Measurements from ENCODE around the gene NACC2. TPM values are rescaled to one million over a fixed set of nuclear protein-coding genes. Genes with fewer than 3 reads are reported as not detected.

NACC2 gene
- total and polyA plus RNA-seq, 2 of the 8 experiments (the other 6 are each of a cell fraction or from before 2014, with no cell fraction given): 8.3 to 14.0 TPM

DNA sequence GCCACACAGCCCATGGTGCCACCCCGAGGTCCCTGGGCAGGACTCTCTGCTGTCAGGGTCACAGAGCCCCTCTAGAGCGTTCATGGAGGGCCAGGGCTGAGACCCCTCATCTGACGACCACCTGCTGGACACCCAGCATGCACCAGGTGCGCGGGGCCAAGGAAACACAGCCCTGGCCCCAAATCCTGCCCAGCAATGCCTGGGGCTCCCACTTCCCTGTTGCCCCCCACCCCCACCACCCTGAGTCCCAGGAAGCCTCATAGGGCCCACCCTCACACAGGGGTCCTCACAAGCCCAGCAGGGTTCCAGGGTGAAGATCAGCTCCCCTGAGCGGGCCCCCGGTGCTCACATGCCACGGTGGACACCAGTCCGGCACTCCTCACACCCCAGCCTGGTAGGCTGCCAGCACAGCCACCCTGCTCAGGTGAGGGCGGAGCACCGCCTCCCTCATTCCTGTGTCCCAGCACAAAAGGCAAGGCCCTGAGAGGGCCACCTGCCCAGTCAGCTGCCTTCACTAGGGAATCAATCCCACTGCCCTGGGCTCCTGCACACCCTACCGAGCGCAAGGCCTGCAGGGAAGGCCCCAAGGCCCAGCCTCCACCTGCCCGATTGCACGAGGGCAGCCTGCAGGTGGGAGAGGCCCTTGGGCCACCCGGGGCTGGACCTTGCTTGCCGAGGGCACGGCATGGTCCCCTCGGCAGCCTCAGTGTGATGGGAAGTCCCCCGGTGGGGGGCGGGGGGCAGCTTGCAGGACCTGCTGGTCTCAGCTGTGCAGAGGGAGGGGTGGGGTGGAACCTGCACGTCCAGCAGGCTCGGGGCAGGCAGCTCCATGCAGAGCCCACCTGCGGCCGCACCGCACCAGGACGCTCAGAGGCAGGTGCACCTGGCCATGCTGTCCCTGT, 77.5 kb downstream of the NACC2 start (continued):
- TF ChIP-seq, protein P1, sequence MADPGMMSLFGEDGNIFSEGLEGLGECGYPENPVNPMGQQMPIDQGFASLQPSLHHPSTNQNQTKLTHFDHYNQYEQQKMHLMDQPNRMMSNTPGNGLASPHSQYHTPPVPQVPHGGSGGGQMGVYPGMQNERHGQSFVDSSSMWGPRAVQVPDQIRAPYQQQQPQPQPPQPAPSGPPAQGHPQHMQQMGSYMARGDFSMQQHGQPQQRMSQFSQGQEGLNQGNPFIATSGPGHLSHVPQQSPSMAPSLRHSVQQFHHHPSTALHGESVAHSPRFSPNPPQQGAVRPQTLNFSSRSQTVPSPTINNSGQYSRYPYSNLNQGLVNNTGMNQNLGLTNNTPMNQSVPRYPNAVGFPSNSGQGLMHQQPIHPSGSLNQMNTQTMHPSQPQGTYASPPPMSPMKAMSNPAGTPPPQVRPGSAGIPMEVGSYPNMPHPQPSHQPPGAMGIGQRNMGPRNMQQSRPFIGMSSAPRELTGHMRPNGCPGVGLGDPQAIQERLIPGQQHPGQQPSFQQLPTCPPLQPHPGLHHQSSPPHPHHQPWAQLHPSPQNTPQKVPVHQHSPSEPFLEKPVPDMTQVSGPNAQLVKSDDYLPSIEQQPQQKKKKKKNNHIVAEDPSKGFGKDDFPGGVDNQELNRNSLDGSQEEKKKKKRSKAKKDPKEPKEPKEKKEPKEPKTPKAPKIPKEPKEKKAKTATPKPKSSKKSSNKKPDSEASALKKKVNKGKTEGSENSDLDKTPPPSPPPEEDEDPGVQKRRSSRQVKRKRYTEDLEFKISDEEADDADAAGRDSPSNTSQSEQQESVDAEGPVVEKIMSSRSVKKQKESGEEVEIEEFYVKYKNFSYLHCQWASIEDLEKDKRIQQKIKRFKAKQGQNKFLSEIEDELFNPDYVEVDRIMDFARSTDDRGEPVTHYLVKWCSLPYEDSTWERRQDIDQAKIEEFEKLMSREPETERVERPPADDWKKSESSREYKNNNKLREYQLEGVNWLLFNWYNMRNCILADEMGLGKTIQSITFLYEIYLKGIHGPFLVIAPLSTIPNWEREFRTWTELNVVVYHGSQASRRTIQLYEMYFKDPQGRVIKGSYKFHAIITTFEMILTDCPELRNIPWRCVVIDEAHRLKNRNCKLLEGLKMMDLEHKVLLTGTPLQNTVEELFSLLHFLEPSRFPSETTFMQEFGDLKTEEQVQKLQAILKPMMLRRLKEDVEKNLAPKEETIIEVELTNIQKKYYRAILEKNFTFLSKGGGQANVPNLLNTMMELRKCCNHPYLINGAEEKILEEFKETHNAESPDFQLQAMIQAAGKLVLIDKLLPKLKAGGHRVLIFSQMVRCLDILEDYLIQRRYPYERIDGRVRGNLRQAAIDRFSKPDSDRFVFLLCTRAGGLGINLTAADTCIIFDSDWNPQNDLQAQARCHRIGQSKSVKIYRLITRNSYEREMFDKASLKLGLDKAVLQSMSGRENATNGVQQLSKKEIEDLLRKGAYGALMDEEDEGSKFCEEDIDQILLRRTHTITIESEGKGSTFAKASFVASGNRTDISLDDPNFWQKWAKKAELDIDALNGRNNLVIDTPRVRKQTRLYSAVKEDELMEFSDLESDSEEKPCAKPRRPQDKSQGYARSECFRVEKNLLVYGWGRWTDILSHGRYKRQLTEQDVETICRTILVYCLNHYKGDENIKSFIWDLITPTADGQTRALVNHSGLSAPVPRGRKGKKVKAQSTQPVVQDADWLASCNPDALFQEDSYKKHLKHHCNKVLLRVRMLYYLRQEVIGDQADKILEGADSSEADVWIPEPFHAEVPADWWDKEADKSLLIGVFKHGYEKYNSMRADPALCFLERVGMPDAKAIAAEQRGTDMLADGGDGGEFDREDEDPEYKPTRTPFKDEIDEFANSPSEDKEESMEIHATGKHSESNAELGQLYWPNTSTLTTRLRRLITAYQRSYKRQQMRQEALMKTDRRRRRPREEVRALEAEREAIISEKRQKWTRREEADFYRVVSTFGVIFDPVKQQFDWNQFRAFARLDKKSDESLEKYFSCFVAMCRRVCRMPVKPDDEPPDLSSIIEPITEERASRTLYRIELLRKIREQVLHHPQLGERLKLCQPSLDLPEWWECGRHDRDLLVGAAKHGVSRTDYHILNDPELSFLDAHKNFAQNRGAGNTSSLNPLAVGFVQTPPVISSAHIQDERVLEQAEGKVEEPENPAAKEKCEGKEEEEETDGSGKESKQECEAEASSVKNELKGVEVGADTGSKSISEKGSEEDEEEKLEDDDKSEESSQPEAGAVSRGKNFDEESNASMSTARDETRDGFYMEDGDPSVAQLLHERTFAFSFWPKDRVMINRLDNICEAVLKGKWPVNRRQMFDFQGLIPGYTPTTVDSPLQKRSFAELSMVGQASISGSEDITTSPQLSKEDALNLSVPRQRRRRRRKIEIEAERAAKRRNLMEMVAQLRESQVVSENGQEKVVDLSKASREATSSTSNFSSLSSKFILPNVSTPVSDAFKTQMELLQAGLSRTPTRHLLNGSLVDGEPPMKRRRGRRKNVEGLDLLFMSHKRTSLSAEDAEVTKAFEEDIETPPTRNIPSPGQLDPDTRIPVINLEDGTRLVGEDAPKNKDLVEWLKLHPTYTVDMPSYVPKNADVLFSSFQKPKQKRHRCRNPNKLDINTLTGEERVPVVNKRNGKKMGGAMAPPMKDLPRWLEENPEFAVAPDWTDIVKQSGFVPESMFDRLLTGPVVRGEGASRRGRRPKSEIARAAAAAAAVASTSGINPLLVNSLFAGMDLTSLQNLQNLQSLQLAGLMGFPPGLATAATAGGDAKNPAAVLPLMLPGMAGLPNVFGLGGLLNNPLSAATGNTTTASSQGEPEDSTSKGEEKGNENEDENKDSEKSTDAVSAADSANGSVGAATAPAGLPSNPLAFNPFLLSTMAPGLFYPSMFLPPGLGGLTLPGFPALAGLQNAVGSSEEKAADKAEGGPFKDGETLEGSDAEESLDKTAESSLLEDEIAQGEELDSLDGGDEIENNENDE (IDR thresholded peaks at IDR 0.05; ENCODE audit: insufficient replicate concordance, low read length): no peak
- TF ChIP-seq ZNF274 (IDR thresholded peaks at IDR 0.05; ENCODE audit: borderline replicate concordance, extremely low read depth, low read length): no peak
- TF ChIP-seq BCL11A (IDR thresholded peaks at IDR 0.05; ENCODE audit: low read depth in 2 of 2, low read length in 2 of 2): no peak
- no peak for TF ChIP-seq TEAD4 (IDR thresholded peaks at IDR 0.05; ENCODE audit: low read depth, low read length)
- TF ChIP-seq, protein P2, sequence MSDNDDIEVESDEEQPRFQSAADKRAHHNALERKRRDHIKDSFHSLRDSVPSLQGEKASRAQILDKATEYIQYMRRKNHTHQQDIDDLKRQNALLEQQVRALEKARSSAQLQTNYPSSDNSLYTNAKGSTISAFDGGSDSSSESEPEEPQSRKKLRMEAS (IDR thresholded peaks at IDR 0.05): no peak
- no peak for TF ChIP-seq RAD21 (IDR thresholded peaks at IDR 0.05 in 1 of 2, conservative IDR thresholded peaks at IDR 0.05 in 1 of 2; ENCODE audit: low read depth in 2 of 2, low read length in 2 of 2)
